ENCODE data around the gene ARHGAP26.

ARHGAP26 gene

GRCh38 chr5:143014017-143014651 lies 244.0 kb downstream of the ARHGAP26 start:
- no peak overlapping the region for H3K4me3 ChIP-seq (ENCODE audit: low read depth, low read length)
- no peak for DNase-seq (ENCODE audit: low read depth)

GRCh38 chr5:143016777-143017516 lies 246.8 kb downstream of the ARHGAP26 start:
- no peak overlapping the region for H3K4me3 ChIP-seq (ENCODE audit: low read depth, low read length)
- no peak for DNase-seq (ENCODE audit: low read depth)

GRCh38 chr5:143017541-143017940 lies 247.4 kb downstream of the ARHGAP26 start:
- H3K4me3 ChIP-seq (ENCODE audit: low read depth, low read length) = no peak overlapping the region
- DNase-seq (ENCODE audit: low read depth) = no peak

GRCh38 chr5:143017992-143018391 lies 247.8 kb downstream of the ARHGAP26 start:
- H3K4me3 ChIP-seq (ENCODE audit: low read depth, low read length) = no peak overlapping the region
- DNase-seq (ENCODE audit: low read depth) = no peak

GRCh38 chr5:143019157-143019556 lies 249.0 kb downstream of the ARHGAP26 start:
- H3K4me3 ChIP-seq (ENCODE audit: low read depth, low read length) = no peak overlapping the region
- no peak for DNase-seq (ENCODE audit: low read depth)

GRCh38 chr5:143019614-143020515 lies 249.7 kb downstream of the ARHGAP26 start:
- no peak for DNase-seq (ENCODE audit: low read depth)
- H3K4me3 ChIP-seq (ENCODE audit: low read depth, low read length) = no peak overlapping the region

- no peak overlapping the region for H3K4me3 ChIP-seq (ENCODE audit: low read depth, low read length)
- no peak for DNase-seq (ENCODE audit: low read depth)
Observed at GRCh38 chr5:143021595-143021994, 251.4 kb downstream of the ARHGAP26 start.

- DNase-seq (ENCODE audit: low read depth) = no peak
- no peak overlapping the region for H3K4me3 ChIP-seq (ENCODE audit: low read depth, low read length)
Observed at GRCh38 chr5:143023411-143024096, 253.4 kb downstream of the ARHGAP26 start.

- DNase-seq (ENCODE audit: low read depth) = no peak
- H3K4me3 ChIP-seq (ENCODE audit: low read depth, low read length) = no peak overlapping the region
Observed at GRCh38 chr5:143024228-143024920, 254.2 kb downstream of the ARHGAP26 start.

GRCh38 chr5:143025376-143025775 lies 255.2 kb downstream of the ARHGAP26 start:
- DNase-seq (ENCODE audit: low read depth) = no peak

GRCh38 chr5:143025971-143026370 lies 255.8 kb downstream of the ARHGAP26 start:
- peak; percentile 59 for DNase-seq (ENCODE audit: low read depth)
- no peak overlapping the region for H3K4me3 ChIP-seq (ENCODE audit: low read depth, low read length)

More at GRCh38 chr5:143025376-143025775, 255.2 kb downstream of the ARHGAP26 start:
- no peak overlapping the region for H3K4me3 ChIP-seq (ENCODE audit: low read depth, low read length)

GRCh38 chr5:143026380-143026779 lies 256.2 kb downstream of the ARHGAP26 start:
- no peak for DNase-seq (ENCODE audit: low read depth)
- no peak overlapping the region for H3K4me3 ChIP-seq (ENCODE audit: low read depth, low read length)

GRCh38 chr5:143029293-143029692 lies 259.1 kb downstream of the ARHGAP26 start:
- no peak overlapping the region for H3K4me3 ChIP-seq (ENCODE audit: low read depth, low read length)
- DNase-seq (ENCODE audit: low read depth) = no peak

- H3K4me3 ChIP-seq (ENCODE audit: low read depth, low read length) = no peak overlapping the region
- DNase-seq (ENCODE audit: low read depth) = no peak
Observed at GRCh38 chr5:143030349-143030748, 260.2 kb downstream of the ARHGAP26 start.

GRCh38 chr5:143031781-143032580 lies 261.8 kb downstream of the ARHGAP26 start:
- H3K4me3 ChIP-seq (ENCODE audit: low read depth, low read length) = no peak overlapping the region
- DNase-seq (ENCODE audit: low read depth) = no peak

- no peak overlapping the region for H3K4me3 ChIP-seq (ENCODE audit: low read depth, low read length)
- DNase-seq (ENCODE audit: low read depth) = no peak
Observed at GRCh38 chr5:143032581-143032836, 262.3 kb downstream of the ARHGAP26 start.

- DNase-seq (ENCODE audit: low read depth) = peak; percentile 89
- H3K4me3 ChIP-seq (ENCODE audit: low read depth, low read length) = no peak overlapping the region
Observed at GRCh38 chr5:143033535-143034250, 263.5 kb downstream of the ARHGAP26 start.
